RWPE2 (cell line): Measurements from ENCODE around the gene ZCCHC14.

ENCODE experiments used
- ATAC-seq: fragments of 200-7000 bp; cut with Tn5 transposase; 3 replicates; pipeline ENCODE4 v1.9.1; 2021; ENCODE audit warnings: low read depth
- DNase-seq: peaks from one replicate; pipeline ENCODE4 v3.0.0-alpha.2; 2020; ENCODE audit warnings: low spot score
- H3K27ac ChIP-seq: fragments of 450-650 bp; 2 replicates; pipeline ENCODE4 v1.5.1; 2017; ENCODE audit warnings: mild to moderate bottlenecking; ENCODE audit not compliant: poor library complexity, severe bottlenecking
- H3K27me3 ChIP-seq: fragments of 250-450 bp; sonication (Bioruptor Pico); 2 replicates; pipeline ENCODE4 v1.5.1; 2021; ENCODE audit warnings: mild to moderate bottlenecking, moderate library complexity; ENCODE audit not compliant: insufficient read depth, poor library complexity, severe bottlenecking
- H3K36me3 ChIP-seq: fragments of 250-450 bp; sonication (Bioruptor Pico); 2 replicates; pipeline ENCODE4 v1.5.1; 2020; ENCODE audit warnings: low read depth, mild to moderate bottlenecking, moderate library complexity
- H3K4me1 ChIP-seq: fragments of 250-450 bp; sonication (Bioruptor Pico); 2 replicates; pipeline ENCODE4 v1.5.1; 2021; ENCODE audit warnings: mild to moderate bottlenecking, moderate library complexity; ENCODE audit not compliant: insufficient read depth, poor library complexity, severe bottlenecking
- H3K4me3 ChIP-seq: fragments of 250-450 bp; sonication (Bioruptor Pico); 2 replicates; pipeline ENCODE4 v1.5.1; 2021; ENCODE audit warnings: mild to moderate bottlenecking, moderate library complexity; ENCODE audit not compliant: severe bottlenecking
- H3K9me3 ChIP-seq: fragments of 250-450 bp; sonication (Bioruptor Pico); 2 replicates; pipeline ENCODE4 v1.5.1; 2021; ENCODE audit warnings: mild to moderate bottlenecking, moderate library complexity; ENCODE audit not compliant: severe bottlenecking
- CTCF ChIP-seq: fragments of 450-650 bp; IDR thresholded peaks from one replicate; pipeline ENCODE4 v1.5.1; 2017; ENCODE audit warnings: mild to moderate bottlenecking, moderate library complexity; ENCODE audit not compliant: poor library complexity, severe bottlenecking

ZCCHC14 gene

GRCh38 chr16:87457061-87457611 is 35.7 kb downstream of the ZCCHC14 start:
- no peak for TF ChIP-seq CTCF
- H3K27ac ChIP-seq = peak overlapping the region; percentile 74
- no peaks in the 10 kb centered on the region for H3K9me3 ChIP-seq
- ATAC-seq = peak; percentile 24; the same call in 1 of the 3 replicates
- peak; percentile 7 for DNase-seq
- no peaks in the 10 kb centered on the region for H3K27me3 ChIP-seq
- peaks cover 21% of the 10 kb centered on the region for H3K4me1 ChIP-seq
- peaks cover 34% of the 10 kb centered on the region for H3K36me3 ChIP-seq
- H3K4me3 ChIP-seq = no peak overlapping the region

DNA sequence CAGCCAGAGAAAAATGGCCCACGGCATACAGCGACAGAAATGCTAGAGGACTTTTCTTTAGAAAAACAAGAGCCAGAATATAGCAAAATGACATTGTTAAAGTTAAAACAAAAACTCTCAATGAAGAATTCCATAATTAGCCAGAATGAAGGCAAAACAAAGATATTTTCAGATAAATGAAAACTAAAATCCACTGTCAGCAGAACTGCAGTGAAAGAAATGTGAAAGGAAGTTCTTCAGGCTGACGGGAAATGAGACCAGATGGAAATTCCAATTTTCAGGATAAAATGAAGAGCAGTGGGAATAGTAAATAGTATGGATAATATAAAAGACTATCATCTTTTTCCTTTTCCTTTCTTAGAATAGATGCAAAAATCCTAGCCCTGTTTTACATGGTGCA is 38.4 kb downstream of the ZCCHC14 start:
- TF ChIP-seq CTCF = no peak
- Histone ChIP-seq H3K27ac (no peak overlapping the region), H3K27me3 (no peaks in the 10 kb centered on the region), H3K4me3 (no peak overlapping the region), H3K36me3 (peaks cover 38% of the 10 kb centered on the region), H3K4me1 (peaks cover 17% of the 10 kb centered on the region), H3K9me3 (no peaks in the 10 kb centered on the region)
- ATAC-seq = no peak
- no peak for DNase-seq

- Histone ChIP-seq H3K9me3 (no peaks in the 10 kb centered on the region), H3K36me3 (peaks cover 38% of the 10 kb centered on the region), H3K4me3 (no peak overlapping the region), H3K4me1 (peaks cover 16% of the 10 kb centered on the region), H3K27ac (no peak overlapping the region), H3K27me3 (no peaks in the 10 kb centered on the region)
- ATAC-seq (no peak), DNase-seq (no peak)
- no peak for TF ChIP-seq CTCF
Observed at GRCh38 chr16:87453326-87453725, 39.5 kb downstream of the ZCCHC14 start.

DNA sequence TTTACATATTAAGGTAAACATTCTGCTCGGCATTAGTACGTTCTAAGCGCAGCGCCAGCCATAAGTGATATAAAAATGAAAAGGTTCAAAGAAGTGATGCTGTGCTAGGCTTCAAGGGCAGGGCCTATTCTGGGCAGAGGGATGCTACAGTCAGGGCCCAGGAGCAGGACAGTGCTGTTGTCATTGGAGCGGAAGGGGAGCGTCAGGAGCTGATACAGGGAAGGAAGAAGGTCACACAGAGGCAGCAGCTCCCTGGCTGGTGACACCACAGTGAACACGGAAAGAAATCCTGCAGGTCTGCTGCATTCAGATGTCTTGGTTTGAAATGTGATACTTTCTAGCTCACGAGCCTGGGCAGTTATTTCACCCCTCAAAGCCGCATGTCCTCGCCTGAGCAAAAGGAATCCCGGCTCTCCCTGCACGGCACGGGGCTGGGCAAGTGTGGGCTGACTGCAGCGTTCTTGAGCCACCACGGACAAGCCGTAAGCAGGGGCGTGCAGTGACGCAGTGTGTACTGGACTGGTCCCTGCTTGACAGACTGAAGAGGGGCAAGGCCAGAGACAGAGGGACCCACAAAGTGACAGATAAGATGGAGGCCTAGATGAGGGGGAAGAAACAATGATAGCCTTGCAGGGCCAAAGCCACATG is 41.1 kb downstream of the ZCCHC14 start:
- Histone ChIP-seq H3K36me3 (peaks cover 40% of the 10 kb centered on the region), H3K4me1 (peaks cover under 1% of the 10 kb centered on the region), H3K27ac (no peak overlapping the region), H3K27me3 (no peaks in the 10 kb centered on the region), H3K9me3 (no peaks in the 10 kb centered on the region), H3K4me3 (no peak overlapping the region)
- TF ChIP-seq CTCF = no peak
- no peak for ATAC-seq
- DNase-seq = no peak

DNA sequence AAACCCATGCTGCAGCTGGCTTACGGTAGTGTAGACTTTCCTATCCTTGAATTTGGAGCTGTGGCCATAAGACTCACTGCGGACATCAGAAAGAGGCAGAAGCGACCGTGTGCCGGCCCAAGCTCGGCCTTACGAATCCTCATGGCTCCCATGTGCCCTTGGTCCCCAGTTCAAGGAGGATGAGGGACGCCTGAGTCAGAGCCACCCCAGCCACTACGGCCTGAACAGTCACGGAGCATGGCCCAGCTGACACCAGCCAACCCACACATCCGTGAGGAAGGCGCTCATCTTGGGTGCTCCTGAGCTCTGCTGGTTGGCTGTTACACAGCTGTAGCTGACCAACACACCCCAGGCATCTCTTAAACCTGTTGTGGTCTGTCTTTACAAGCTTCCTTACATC is 44.0 kb downstream of the ZCCHC14 start:
- TF ChIP-seq CTCF = no peak
- H3K36me3 ChIP-seq = peaks cover 29% of the 10 kb centered on the region
- H3K4me3 ChIP-seq = no peak overlapping the region
- no peaks in the 10 kb centered on the region for H3K9me3 ChIP-seq
- H3K27ac ChIP-seq = no peak overlapping the region
- no peaks in the 10 kb centered on the region for H3K27me3 ChIP-seq
- no peaks in the 10 kb centered on the region for H3K4me1 ChIP-seq
- DNase-seq = no peak
- no peak for ATAC-seq
